K562 (cell line): ENCODE results near the gene GIPC3. TPM values are rescaled to one million over a fixed set of nuclear protein-coding genes. Genes with fewer than 3 reads are reported as not detected.
A peak's percentile ranks its signal among the peaks of the same experiment; 100 is the strongest.

Experiments used
- ATAC-seq: fragments of 200-7000 bp; cut with Tn5 transposase; 3 replicates; pipeline ENCODE4 v1.9.1; 2020; ENCODE audit warnings: moderate library complexity
- BruUV-seq: library from RNA; stranded (reverse); fragments of 400-500 nt; replicated peaks from 2 replicates; lab custom pipeline; 2021; lab: Mats Ljungman, UMichigan
- CTCF ChIA-PET: fragments of 300-600 bp; formaldehyde crosslinking; extraction: SDS; loops from one replicate; lab custom pipeline; 2021; ENCODE audit warnings: low intra/inter-chr PET ratio; lab: Yijun Ruan, JAX
- POLR2A ChIA-PET: fragments of 300-600, 350-650 bp; sonication (Branson Sonifier 250); formaldehyde crosslinking; extraction: SDS; loops from one replicate; lab custom pipeline; 2021; ENCODE audit warnings: antibody characterized with exemption, inconsistent platforms; lab: Yijun Ruan, JAX
- DNase-seq, 4 experiments: peaks; one replicate each; pipeline versions ENCODE4 v3.0.0 to v3.0.0-alpha.2; 2011 to 2018; ENCODE audit warnings: low spot score in 3 of 4, mixed read lengths in 3 of 4; ENCODE audit errors: extremely low read depth in 1 of 4
- FAIRE-seq: peaks from 2 replicates; lab custom pipeline; 2011; peaks lifted over from hg19 to GRCh38; lab: Jason Lieb, UNC
- H2AFZ ChIP-seq: 2 replicates; pipeline ENCODE4 v1.6.0; 2011; ENCODE audit warnings: low read depth, low read length, control low read depth, inconsistent platforms
- H3K27ac ChIP-seq: fragments of 200-600 bp; 3 replicates; pipeline ENCODE4 v1.8.0; 2011; ENCODE audit warnings: low read depth, mild to moderate bottlenecking, control low read depth, inconsistent platforms, low read length, moderate library complexity, mixed read lengths; ENCODE audit errors: extremely low read depth
- H3K27me3 ChIP-seq, 2 experiments: fragments of 300-600 bp in 1 of 2; 2 replicates in 1 of 2; 3 replicates in 1 of 2; pipeline versions ENCODE4 v1.6.0 to v1.8.0; 2011; ENCODE audit warnings: inconsistent platforms in 2 of 2, low read length in 2 of 2, mild to moderate bottlenecking in 1 of 2, mixed read lengths in 1 of 2, moderate library complexity in 1 of 2; ENCODE audit not compliant: control insufficient read depth in 2 of 2, insufficient read depth in 2 of 2
- H3K36me3 ChIP-seq: fragments of 300-600 bp; 3 replicates; pipeline ENCODE4 v1.8.0; 2011; ENCODE audit warnings: mild to moderate bottlenecking, low read length, inconsistent platforms; ENCODE audit not compliant: control insufficient read depth, insufficient read depth
- H3K4me1 ChIP-seq, 2 experiments: fragments of 200-600 bp in 1 of 2; replicated peaks in 1 of 2; 2 replicates in 1 of 2; 3 replicates in 1 of 2; pipeline versions ENCODE4 v1.5.1 to v1.8.0; 2011; ENCODE audit warnings: inconsistent platforms in 2 of 2, low read length in 2 of 2, mild to moderate bottlenecking in 1 of 2, mixed read lengths in 1 of 2, moderate library complexity in 1 of 2; ENCODE audit not compliant: control insufficient read depth in 2 of 2, insufficient read depth in 2 of 2
- H3K4me2 ChIP-seq: 2 replicates; pipeline ENCODE4 v1.6.1; 2011; ENCODE audit warnings: low read length, control low read depth, inconsistent platforms, mixed read lengths; ENCODE audit not compliant: insufficient read depth
- H3K4me3 ChIP-seq: fragments of 200-600 bp; sonication (generic), shearing (Covaris generic); 2 replicates; pipeline ENCODE4 v1.5.1; 2016; ENCODE audit warnings: control low read depth, inconsistent platforms
- H3K79me2 ChIP-seq: fragments of 200-600 bp; 3 replicates; pipeline ENCODE4 v1.8.0; 2011; ENCODE audit warnings: low read length, inconsistent platforms; ENCODE audit not compliant: control insufficient read depth, insufficient read depth
- H3K9ac ChIP-seq, 2 experiments: 2 replicates each; pipeline versions ENCODE4 v1.6.0 to v1.6.1; 2011; ENCODE audit warnings: low read depth in 2 of 2, low read length in 2 of 2, control low read depth in 1 of 2, inconsistent platforms in 1 of 2, mild to moderate bottlenecking in 1 of 2, mixed read lengths in 1 of 2; ENCODE audit not compliant: insufficient read depth in 1 of 2
- H3K9me1 ChIP-seq: one replicate; pipeline ENCODE4 v1.6.0; 2011; ENCODE audit warnings: inconsistent platforms, mild to moderate bottlenecking, low read length, moderate library complexity; ENCODE audit not compliant: control insufficient read depth, insufficient read depth
- H3K9me3 ChIP-seq: replicated peaks from 2 replicates; pipeline ENCODE4 v1.5.1; 2011; ENCODE audit warnings: low read depth, low read length, inconsistent platforms; ENCODE audit not compliant: control insufficient read depth, insufficient read depth
- H4K20me1 ChIP-seq: replicated peaks from 2 replicates; pipeline ENCODE4 v1.6.1; 2011; ENCODE audit warnings: low read length, inconsistent platforms, mixed read lengths; ENCODE audit not compliant: control insufficient read depth, insufficient read depth
- CHD4 ChIP-seq: fragments of 200-600 bp; sonication (generic); IDR thresholded peaks from 3 replicates; pipeline ENCODE4 v1.6.1; 2012; ENCODE audit warnings: low read depth, mild to moderate bottlenecking, mixed read lengths, low read length, inconsistent platforms; ENCODE audit not compliant: insufficient read depth, insufficient replicate concordance, poor library complexity, severe bottlenecking
- DACH1 ChIP-seq: fragments of 450-650 bp; IDR thresholded peaks from 2 replicates; pipeline ENCODE4 v1.6.1; 2018; ENCODE audit not compliant: partially characterized antibody
- ESRRA ChIP-seq: fragments of 450-650 bp; IDR thresholded peaks from 2 replicates; pipeline ENCODE4 v1.6.1; 2014; ENCODE audit warnings: low read depth, mild to moderate bottlenecking, moderate library complexity, borderline replicate concordance
- IRF2 ChIP-seq: sonication (generic); formaldehyde crosslinking; IDR thresholded peaks from 2 replicates; pipeline ENCODE4 v1.8.1; 2022; ENCODE audit warnings: mild to moderate bottlenecking, missing genetic modification reagents
- MED1 ChIP-seq: sonication (generic); formaldehyde crosslinking; IDR thresholded peaks from 2 replicates; pipeline ENCODE4 v1.8.1; 2023; ENCODE audit warnings: missing genetic modification reagents, borderline replicate concordance
- MEF2D ChIP-seq: conservative IDR thresholded peaks from 2 replicates; pipeline ENCODE4 v1.6.1; 2016; ENCODE audit warnings: low read depth, missing genetic modification characterization, missing compliant biosample characterization
- NR1H2 ChIP-seq: sonication (generic); formaldehyde crosslinking; IDR thresholded peaks from 2 replicates; pipeline ENCODE4 v1.4.0; 2020; ENCODE audit warnings: mild to moderate bottlenecking, missing genetic modification reagents
- POU5F1 ChIP-seq: fragments of 150-350 bp; IDR thresholded peaks from 2 replicates; pipeline ENCODE4 v1.6.1; 2014; ENCODE audit warnings: borderline replicate concordance, low read length, low read depth, mild to moderate bottlenecking; ENCODE audit not compliant: partially characterized antibody
- RHOXF2B ChIP-seq: fragments of 250-450 bp; sonication (Bioruptor Pico); conservative IDR thresholded peaks from 2 replicates; pipeline ENCODE4 v1.5.1; 2021
- SIN3A ChIP-seq, 2 experiments: fragments of 150-350 bp in 1 of 2; IDR thresholded peaks; 2 replicates each; pipeline ENCODE4 v1.6.1; 2011 to 2016; ENCODE audit warnings: borderline replicate concordance in 2 of 2, low read depth in 2 of 2, low read length in 2 of 2, mild to moderate bottlenecking in 2 of 2, moderate library complexity in 2 of 2; ENCODE audit not compliant: control insufficient read depth in 1 of 2
- ZBTB7A ChIP-seq: IDR thresholded peaks from 2 replicates; pipeline ENCODE4 v1.6.1; 2011; ENCODE audit warnings: low read depth, mild to moderate bottlenecking, low read length, moderate library complexity, borderline replicate concordance; ENCODE audit not compliant: control insufficient read depth
- ZNF217 ChIP-seq: sonication (generic); formaldehyde crosslinking; IDR thresholded peaks from 2 replicates; pipeline ENCODE4 v1.8.0; 2022; ENCODE audit warnings: mild to moderate bottlenecking, missing genetic modification reagents
- WGBS: fragments of 100-300 bp; shearing (Covaris generic); methylation state at CpG from one replicate; pipeline ENCODE4 v1.1.6; 2016; ENCODE audit warnings: low coverage, mixed read lengths; ENCODE audit not compliant: insufficient coverage; ENCODE audit errors: missing lambda C conversion rate; 5-methylcytosine and 5-hydroxymethylcytosine counted together
- in situ Hi-C: fragments of 300-500 bp; cut with MboI; formaldehyde crosslinking; loops from 4 replicates; pipeline ENCODE4 v1.15.0; 2018; ENCODE audit warnings: inconsistent platforms, mixed read lengths
- intact Hi-C: fragments of 100-400 bp; cut with micrococcal nuclease; formaldehyde crosslinking; loops from 2 replicates; pipeline ENCODE4 v1.14.2; 2022
- polyA plus RNA-seq, 8 experiments: library from polyadenylated mRNA; depleted of rRNA in 4 of 8; stranded (reverse) in 5 of 8; unstranded in 3 of 8; fragments of >200 nt; fragmentation: Nextera tagmentation in 2 of 8; fragmentation: Illumina TruSeq in 1 of 8; extraction: Ambion mirVana in 2 of 8; extraction: Trizol in 1 of 8; gene quantifications; 2 replicates each; pipeline versions ENCODE4 v1.2.1 to v1.2.3, GENCODE V29; 2011 to 2014; ENCODE audit warnings: inconsistent platforms in 1 of 8, missing spikeins in 1 of 8
- total RNA-seq, 7 experiments: library from RNA; depleted of rRNA in 6 of 7; stranded (reverse); fragments of >200 nt in 6 of 7; fragmentation: Illumina TruSeq in 2 of 7; extraction: Trizol in 2 of 7; gene quantifications; 2 replicates each; pipeline versions ENCODE4 v1.2.1 to v1.2.3, GENCODE V29; 2011 to 2021; ENCODE audit warnings: low replicate concordance in 1 of 7
- TF ChIP-seq, protein P1 (sequence below): IDR thresholded peaks from 2 replicates; pipeline ENCODE4 v1.6.1; 2011; ENCODE audit warnings: borderline replicate concordance, low read depth, mild to moderate bottlenecking, moderate library complexity, low read length; ENCODE audit not compliant: insufficient read depth, poor library complexity, severe bottlenecking
- TF ChIP-seq, protein P2 (sequence below): sonication (generic); formaldehyde crosslinking; IDR thresholded peaks from 2 replicates; pipeline ENCODE4 v1.8.0; 2022; ENCODE audit warnings: missing genetic modification reagents, mild to moderate bottlenecking, moderate library complexity, borderline replicate concordance
- TF ChIP-seq, protein P3 (sequence below): fragments of 250-450 bp; sonication (Bioruptor Pico); IDR thresholded peaks from 2 replicates; pipeline ENCODE4 v1.8.0; 2021; ENCODE audit warnings: moderate library complexity, mild to moderate bottlenecking, inconsistent platforms

The GIPC3 gene
- total and polyA plus RNA-seq, 9 of the 15 experiments (the other 6 are each of a cell fraction or from before 2014, with no cell fraction given) = 0.03 to 3.6 (median 1.5) TPM; not detected in 1

DNA sequence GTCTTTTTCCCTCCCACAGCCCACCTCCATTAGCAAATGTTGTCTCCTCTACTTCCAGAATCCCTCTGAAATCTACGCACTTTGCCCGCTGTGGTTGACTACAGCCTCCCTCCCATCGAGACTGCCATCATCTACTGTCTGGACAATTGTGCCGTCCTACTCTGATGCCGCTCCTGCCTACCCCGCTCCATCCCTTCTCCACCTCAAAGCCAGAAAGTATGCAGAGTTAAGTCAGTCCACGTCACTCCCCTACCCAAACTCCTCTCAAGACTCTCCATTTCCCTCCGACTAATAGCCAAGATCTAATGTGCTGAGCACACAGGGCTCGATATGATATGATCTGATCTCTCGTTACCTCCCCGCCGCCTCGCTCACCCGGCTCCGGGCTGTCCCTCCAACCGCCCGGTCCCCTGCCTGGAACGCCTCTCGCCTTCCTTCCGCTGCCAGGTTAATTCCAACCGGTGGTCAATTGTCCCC is 40.8 kb downstream of the GIPC3 start:
- H3K4me2 ChIP-seq = peak overlapping the region; percentile 93
- CTCF ChIA-PET = no interaction called here
- peak overlapping the region; percentile 88; the same call in 1 of the 2 replicates for H2AFZ ChIP-seq
- peaks cover 11% of the 10 kb centered on the region; the same call in 1 of the 2 replicates for H4K20me1 ChIP-seq
- peaks cover 28% of the 10 kb centered on the region for H3K79me2 ChIP-seq
- ATAC-seq (peak; percentile 56), DNase-seq (peak in 3 of 4 experiments; percentile 38 to 48 (median 39)), FAIRE-seq (no peak)
- TSS peak; percentile 63 for BruUV-seq
- 1% methylated on average over 20 of the region's 21 CpGs for WGBS
- H3K27me3 ChIP-seq = no peaks in the 10 kb centered on the region
- H3K9me3 ChIP-seq = no peaks in the 10 kb centered on the region
- intact Hi-C loops = no loop called here
- POLR2A ChIA-PET = no interaction called here
- peak overlapping the region; percentile 96 for H3K27ac ChIP-seq
- peak overlapping the region; percentile 89 to 96 for H3K9ac ChIP-seq
- H3K4me3 ChIP-seq = peak overlapping the region; percentile 91
- H3K4me1 ChIP-seq = peaks cover 0 to 41% of the 10 kb centered on the region in 2 experiments; a peak in 3 of 5 replicates
- H3K9me1 ChIP-seq = no peaks in the 10 kb centered on the region
- H3K36me3 ChIP-seq = peaks cover 30% of the 10 kb centered on the region; the same call in 1 of the 3 replicates
- in situ Hi-C loops = no loop called here
- TF ChIP-seq, protein P1, sequence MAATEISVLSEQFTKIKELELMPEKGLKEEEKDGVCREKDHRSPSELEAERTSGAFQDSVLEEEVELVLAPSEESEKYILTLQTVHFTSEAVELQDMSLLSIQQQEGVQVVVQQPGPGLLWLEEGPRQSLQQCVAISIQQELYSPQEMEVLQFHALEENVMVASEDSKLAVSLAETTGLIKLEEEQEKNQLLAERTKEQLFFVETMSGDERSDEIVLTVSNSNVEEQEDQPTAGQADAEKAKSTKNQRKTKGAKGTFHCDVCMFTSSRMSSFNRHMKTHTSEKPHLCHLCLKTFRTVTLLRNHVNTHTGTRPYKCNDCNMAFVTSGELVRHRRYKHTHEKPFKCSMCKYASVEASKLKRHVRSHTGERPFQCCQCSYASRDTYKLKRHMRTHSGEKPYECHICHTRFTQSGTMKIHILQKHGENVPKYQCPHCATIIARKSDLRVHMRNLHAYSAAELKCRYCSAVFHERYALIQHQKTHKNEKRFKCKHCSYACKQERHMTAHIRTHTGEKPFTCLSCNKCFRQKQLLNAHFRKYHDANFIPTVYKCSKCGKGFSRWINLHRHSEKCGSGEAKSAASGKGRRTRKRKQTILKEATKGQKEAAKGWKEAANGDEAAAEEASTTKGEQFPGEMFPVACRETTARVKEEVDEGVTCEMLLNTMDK = no peak
- TF ChIP-seq SIN3A (IDR thresholded peaks at IDR 0.05; ENCODE audit: borderline replicate concordance in 2 of 2, control insufficient read depth in 1 of 2, low read depth in 2 of 2, low read length in 2 of 2) = no peak
- TF ChIP-seq ZBTB7A = no peak
- TF ChIP-seq, protein P2, sequence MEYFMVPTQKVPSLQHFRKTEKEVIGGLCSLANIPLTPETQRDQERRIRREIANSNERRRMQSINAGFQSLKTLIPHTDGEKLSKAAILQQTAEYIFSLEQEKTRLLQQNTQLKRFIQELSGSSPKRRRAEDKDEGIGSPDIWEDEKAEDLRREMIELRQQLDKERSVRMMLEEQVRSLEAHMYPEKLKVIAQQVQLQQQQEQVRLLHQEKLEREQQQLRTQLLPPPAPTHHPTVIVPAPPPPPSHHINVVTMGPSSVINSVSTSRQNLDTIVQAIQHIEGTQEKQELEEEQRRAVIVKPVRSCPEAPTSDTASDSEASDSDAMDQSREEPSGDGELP (CRISPR knock-in tag) = peak; percentile 38; the same call in 1 of the 2 replicates
- TF ChIP-seq RHOXF2B (CRISPR knock-in tag) = no peak
- TF ChIP-seq DACH1 = peak; percentile 22
- TF ChIP-seq MED1 (CRISPR knock-in tag) = 0 out of 2 replicates have a peak, but pooled peaks have one; percentile 52
- no peak for TF ChIP-seq ESRRA
- TF ChIP-seq, protein P3, sequence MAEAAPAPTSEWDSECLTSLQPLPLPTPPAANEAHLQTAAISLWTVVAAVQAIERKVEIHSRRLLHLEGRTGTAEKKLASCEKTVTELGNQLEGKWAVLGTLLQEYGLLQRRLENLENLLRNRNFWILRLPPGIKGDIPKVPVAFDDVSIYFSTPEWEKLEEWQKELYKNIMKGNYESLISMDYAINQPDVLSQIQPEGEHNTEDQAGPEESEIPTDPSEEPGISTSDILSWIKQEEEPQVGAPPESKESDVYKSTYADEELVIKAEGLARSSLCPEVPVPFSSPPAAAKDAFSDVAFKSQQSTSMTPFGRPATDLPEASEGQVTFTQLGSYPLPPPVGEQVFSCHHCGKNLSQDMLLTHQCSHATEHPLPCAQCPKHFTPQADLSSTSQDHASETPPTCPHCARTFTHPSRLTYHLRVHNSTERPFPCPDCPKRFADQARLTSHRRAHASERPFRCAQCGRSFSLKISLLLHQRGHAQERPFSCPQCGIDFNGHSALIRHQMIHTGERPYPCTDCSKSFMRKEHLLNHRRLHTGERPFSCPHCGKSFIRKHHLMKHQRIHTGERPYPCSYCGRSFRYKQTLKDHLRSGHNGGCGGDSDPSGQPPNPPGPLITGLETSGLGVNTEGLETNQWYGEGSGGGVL (CRISPR knock-in tag) = no peak
- TF ChIP-seq NR1H2 (CRISPR knock-in tag) = no peak
- TF ChIP-seq ZNF217 (CRISPR knock-in tag) = no peak
- no peak for TF ChIP-seq CHD4
- no peak for TF ChIP-seq MEF2D (tag)
- TF ChIP-seq IRF2 (CRISPR knock-in tag) = no peak
- TF ChIP-seq POU5F1 = no peak
